Nephron progenitor cell (in vitro differentiated cells): ENCODE data around the gene TMEM120B.

ENCODE experiments used
- DNase-seq: peaks from one replicate; pipeline ENCODE4 v3.0.0; 2021
- H3K27ac Mint-ChIP-seq: 2 replicates; pipeline ENCODE4 v1.8.0; 2021; ENCODE audit warnings: mild to moderate bottlenecking, moderate library complexity, mixed read lengths
- H3K27me3 Mint-ChIP-seq: 2 replicates; pipeline ENCODE4 v1.8.0; 2021; ENCODE audit warnings: mild to moderate bottlenecking, low read depth, mixed read lengths; ENCODE audit not compliant: poor library complexity
- H3K36me3 Mint-ChIP-seq: 2 replicates; pipeline ENCODE4 v1.8.0; 2021; ENCODE audit warnings: low read depth, mixed read lengths
- H3K4me1 Mint-ChIP-seq: 2 replicates; pipeline ENCODE4 v1.8.0; 2021; ENCODE audit warnings: mixed read lengths
- H3K4me3 Mint-ChIP-seq: 2 replicates; pipeline ENCODE4 v1.8.0; 2021; ENCODE audit warnings: mild to moderate bottlenecking, moderate library complexity, mixed read lengths
- H3K9me3 Mint-ChIP-seq: 2 replicates; pipeline ENCODE4 v1.8.0; 2021; ENCODE audit warnings: mild to moderate bottlenecking, moderate library complexity, mixed read lengths
- CTCF ChIP-seq: fragments of 200-600 bp; sonication (generic); IDR thresholded peaks from 2 replicates; pipeline ENCODE4 v1.5.0; 2021; ENCODE audit warnings: antibody characterized with exemption

Gene TMEM120B

GRCh38 chr12:121781998-121782979 is 69.7 kb downstream of the TMEM120B start:
- Mint-ChIP-seq H3K9me3 (no peaks in the 10 kb centered on the region), H3K4me3 (peak overlapping the region; percentile 39), H3K27me3 (peaks cover 2% of the 10 kb centered on the region), H3K27ac (peak overlapping the region; percentile 41), H3K4me1 (peaks cover 25% of the 10 kb centered on the region), H3K36me3 (peaks cover 5% of the 10 kb centered on the region)
- no peak for DNase-seq
- no peak for TF ChIP-seq CTCF

- Mint-ChIP-seq H3K4me3 (no peak overlapping the region), H3K4me1 (peaks cover 25% of the 10 kb centered on the region), H3K36me3 (peaks cover 5% of the 10 kb centered on the region), H3K27me3 (peaks cover 2% of the 10 kb centered on the region), H3K27ac (peak overlapping the region; percentile 89), H3K9me3 (no peaks in the 10 kb centered on the region)
- no peak for DNase-seq
- TF ChIP-seq CTCF, result no peak
These were observed 71.2 kb downstream of the TMEM120B start for GRCh38 chr12:121783766-121784165.

GRCh38 chr12:121784460-121784859 is 71.9 kb downstream of the TMEM120B start:
- H3K36me3 Mint-ChIP-seq, result peaks cover 5% of the 10 kb centered on the region
- H3K9me3 Mint-ChIP-seq, result no peaks in the 10 kb centered on the region
- H3K27me3 Mint-ChIP-seq, result peaks cover 2% of the 10 kb centered on the region
- H3K4me1 Mint-ChIP-seq, result peaks cover 29% of the 10 kb centered on the region
- H3K4me3 Mint-ChIP-seq, result no peak overlapping the region
- H3K27ac Mint-ChIP-seq, result no peak overlapping the region
- no peak for DNase-seq
- no peak for TF ChIP-seq CTCF

GRCh38 chr12:121786440-121786825 is 73.9 kb downstream of the TMEM120B start:
- TF ChIP-seq CTCF, result no peak
- no peak overlapping the region for H3K27ac Mint-ChIP-seq
- no peak overlapping the region for H3K4me3 Mint-ChIP-seq
- peaks cover 5% of the 10 kb centered on the region for H3K27me3 Mint-ChIP-seq
- H3K36me3 Mint-ChIP-seq, result peaks cover 5% of the 10 kb centered on the region
- no peaks in the 10 kb centered on the region for H3K9me3 Mint-ChIP-seq
- no peak for DNase-seq
- H3K4me1 Mint-ChIP-seq, result peaks cover 48% of the 10 kb centered on the region

- DNase-seq, result no peak
- Mint-ChIP-seq H3K27me3 (peaks cover 8% of the 10 kb centered on the region), H3K4me1 (peaks cover 48% of the 10 kb centered on the region), H3K36me3 (peaks cover 5% of the 10 kb centered on the region), H3K27ac (no peak overlapping the region), H3K4me3 (no peak overlapping the region), H3K9me3 (no peaks in the 10 kb centered on the region)
- no peak for TF ChIP-seq CTCF
These were observed 74.8 kb downstream of the TMEM120B start for GRCh38 chr12:121787063-121788025.
